Stimulated activated CD4-positive, alpha-beta T cell treated with anti-CD3 and anti-CD28 coated beads, Interleukin-15, amount 100 ng/mL, for 1 hour (primary cell): ENCODE measurements around the gene GSC.
"Not testable (repeated sequence)": the region's sequence is repeated elsewhere in the genome, so short reads cannot be mapped to it uniquely, and the experiment has no call there.

Experiments
- DNase-seq, 2 donors: peaks; one replicate each; pipeline ENCODE4 v3.0.0-alpha.2; 2020; ENCODE audit warnings: low read depth in 1 of 2, low spot score in 1 of 2

GSC gene

DNA sequence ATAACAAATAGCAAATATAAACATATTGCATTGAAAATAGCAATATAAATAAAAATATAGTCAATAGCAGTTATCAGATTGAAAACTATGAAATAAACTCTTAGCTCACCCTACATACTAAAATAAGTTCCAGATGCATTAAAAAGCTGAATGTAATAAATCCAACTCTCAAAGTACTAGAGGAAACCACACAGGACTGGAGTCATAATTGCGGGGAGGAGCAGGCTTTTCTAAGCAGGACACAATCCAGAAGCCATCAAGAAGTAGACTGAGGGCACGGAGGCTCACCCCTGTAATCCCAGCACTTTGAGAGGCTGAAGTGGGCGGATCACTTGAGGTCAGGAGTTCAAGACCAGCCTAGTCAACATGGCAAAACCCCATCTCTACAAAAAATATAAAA is 22.2 kb downstream of the GSC start:
- no peak for DNase-seq

DNA sequence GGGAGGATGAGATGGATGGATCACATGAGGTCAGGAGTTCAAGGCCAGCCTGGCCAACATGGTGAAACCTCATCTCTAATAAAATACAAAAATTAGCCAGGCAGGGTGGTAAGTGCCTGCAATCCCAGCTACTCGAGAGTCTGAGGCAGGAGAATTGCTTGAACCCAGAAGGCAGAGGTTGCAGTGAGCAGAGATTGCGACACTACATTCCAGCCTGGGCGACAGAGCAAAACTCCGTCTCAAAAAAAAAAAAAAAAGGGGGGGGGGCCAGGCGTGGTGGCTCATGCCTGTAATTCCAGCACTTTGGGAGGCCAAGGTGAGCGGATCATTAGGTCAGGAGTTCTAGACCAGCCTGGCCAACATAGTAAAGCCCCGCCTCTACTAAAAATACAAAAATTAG is 22.8 kb downstream of the GSC start:
- not testable (repeated sequence) for DNase-seq

DNA sequence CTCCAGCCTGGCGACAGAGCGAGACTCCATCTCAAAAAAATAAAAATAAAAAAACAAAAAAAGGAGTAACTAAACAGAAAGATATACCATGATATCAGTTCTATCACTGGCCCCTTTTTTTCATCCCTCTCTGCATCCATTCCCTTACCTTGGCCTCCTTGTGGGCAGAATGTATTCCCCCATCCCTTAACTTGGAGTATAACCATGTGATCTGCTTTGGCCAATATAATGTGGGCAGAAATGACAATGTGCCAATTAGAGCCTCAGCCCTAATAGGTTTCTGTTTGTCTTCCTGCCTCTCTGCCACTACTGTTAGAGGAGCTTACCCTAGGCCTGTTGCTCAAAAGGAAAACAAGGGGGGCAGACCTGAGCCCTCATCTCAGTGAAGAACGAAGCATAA is 23.8 kb downstream of the GSC start:
- DNase-seq, result no peak

DNA sequence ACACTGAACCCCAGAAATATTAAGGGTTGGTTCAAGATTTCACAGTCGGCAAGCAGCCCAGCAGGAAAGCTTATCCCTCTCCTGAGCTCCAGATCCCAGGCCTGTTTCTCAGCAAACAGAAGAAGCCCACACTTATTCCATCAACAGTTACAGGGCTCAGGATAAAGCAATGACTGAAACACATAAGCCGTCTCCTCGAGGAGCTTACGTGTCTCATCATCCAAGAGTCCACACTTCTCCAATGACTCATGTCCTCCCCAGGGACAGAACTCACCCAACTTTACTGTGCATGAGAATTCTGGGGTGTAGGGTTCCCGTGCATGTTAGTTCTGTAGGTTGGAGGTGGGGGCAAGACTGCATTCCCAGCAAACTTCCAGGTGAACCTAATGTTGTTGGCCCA is 31.2 kb downstream of the GSC start:
- no peak for DNase-seq

DNA sequence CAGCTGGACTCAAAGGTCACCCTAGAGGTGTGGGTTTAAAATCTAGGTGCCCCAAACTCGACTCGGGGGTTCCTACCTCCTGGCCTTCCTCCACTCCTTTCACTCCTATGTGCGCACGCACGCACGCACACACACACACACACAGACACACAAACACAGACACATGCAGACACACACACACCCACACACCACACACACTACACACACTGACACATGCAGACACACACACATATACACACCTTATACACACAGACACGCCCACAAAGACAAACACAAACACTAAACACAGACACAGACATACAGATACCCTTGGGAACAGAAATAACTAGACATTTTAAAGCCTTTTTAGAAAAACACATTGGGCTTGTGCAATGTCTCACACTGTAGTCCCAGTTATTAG is 31.8 kb downstream of the GSC start:
- DNase-seq, result no peak

DNA sequence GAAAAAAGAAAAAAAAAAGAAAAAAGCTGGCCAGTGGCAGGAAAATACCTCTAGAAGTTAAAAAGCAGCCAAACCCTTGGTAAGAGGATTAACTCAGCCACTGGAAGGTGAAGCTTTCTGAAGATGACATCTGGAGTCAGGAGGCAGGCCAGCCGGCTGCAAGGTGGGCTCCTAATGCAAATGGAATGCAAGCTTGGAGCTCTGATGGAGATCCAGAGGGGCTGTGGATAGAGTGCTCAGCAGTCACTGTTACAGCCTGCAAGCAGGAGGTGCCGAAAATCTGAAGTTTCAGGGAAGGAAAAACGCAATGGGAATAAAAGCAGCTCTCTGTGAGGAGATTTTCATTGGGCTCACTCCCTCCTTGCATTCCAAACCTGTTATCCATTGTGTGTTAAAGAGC is 41.0 kb downstream of the GSC start:
- DNase-seq, result no peak

DNA sequence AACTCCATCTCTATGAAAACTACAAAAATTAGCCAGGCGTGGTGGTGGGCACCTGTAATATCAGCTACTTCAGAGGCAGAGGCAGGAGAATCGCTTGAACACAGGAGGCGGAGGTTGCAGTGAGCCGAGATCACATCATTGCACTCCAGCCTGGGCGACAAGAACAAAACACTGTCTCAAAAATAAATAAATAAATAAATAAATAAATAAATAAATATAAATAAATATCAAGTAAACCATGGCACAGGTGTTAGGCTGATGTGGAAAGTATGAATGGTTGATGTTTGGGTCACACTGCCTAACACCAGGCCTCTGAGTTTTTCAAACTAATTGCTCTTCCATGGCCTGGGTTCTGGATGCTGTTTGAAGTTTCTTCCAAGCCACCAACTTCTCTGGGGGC is 41.5 kb downstream of the GSC start:
- not testable (repeated sequence) for DNase-seq

DNA sequence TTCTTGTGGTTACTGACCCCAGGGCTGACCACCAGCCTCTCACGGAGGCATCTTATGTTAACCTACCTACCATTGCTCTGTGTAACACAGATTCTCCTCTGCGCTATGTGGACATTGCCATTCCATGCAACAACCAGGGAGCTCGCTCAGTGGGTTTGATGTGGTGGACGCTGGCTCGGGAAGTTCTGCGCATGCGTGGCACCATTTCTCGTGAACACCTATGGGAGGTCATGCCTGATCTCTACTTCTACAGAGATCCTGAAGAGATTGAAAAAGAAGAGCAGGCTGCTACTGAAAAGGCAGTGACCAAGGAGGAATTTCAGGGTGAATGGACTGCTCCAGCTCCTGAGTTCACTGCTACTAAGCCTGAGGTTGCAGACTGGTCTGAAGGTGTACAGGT is 43.3 kb downstream of the GSC start:
- not testable (repeated sequence) for DNase-seq

DNA sequence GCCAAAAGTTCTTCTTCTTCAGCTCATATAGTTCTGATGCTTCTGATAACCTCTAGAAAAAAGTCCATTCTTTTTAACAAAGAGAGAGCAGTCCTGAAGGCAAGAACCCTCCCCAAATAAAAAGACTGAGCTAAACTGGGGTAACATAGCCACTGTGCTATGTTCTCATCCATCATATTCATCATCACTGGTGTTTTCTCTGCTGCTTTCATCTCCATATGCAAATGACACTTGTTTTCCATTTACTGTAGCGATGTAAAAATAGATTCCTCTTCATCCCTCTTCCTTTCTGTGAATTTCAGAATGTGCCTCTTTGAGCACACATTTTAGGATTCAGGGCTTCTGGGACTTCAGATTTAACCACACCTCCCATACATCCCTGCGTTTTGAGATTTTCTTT is 44.9 kb downstream of the GSC start:
- DNase-seq, result no peak

DNA sequence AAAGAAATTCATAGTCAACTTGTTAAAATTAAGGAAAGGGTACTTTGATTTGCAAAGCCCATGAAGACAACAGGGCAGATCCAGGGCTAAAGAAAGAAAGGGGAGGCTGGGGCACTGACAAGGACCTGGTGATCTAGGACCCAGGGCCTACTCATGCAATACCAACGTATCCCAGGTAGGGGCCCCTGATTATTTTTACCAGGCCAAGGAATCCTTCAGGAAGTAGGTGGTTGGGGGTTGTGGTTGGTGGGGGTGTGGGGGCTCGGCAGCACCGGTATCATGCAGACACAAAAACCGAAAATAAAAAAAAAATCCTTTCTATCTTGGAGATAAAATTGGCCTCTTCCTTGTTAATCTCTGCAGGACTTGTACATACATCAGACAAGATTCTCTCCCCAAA is 47.5 kb downstream of the GSC start:
- DNase-seq, result no peak
